Activated naive CD8-positive, alpha-beta T cell treated with anti-CD3 and anti-CD28 coated beads, Interleukin-2, amount 50 U/mL, for 24 hours (primary cell): ENCODE measurements around the gene ENO4.

Experiments
- ATAC-seq: fragments of 150-1000 bp; cut with Tn5 transposase; one replicate; pipeline ENCODE4 v1.10.0; 2021
- DNase-seq: peaks from one replicate; pipeline ENCODE4 v3.0.0; 2021
- H3K27ac Mint-ChIP-seq: one replicate; pipeline ENCODE4 v1.8.0; 2021; ENCODE audit warnings: mild to moderate bottlenecking, mixed read lengths
- H3K27me3 Mint-ChIP-seq: one replicate; pipeline ENCODE4 v1.8.0; 2021; ENCODE audit warnings: mixed read lengths
- H3K36me3 Mint-ChIP-seq: one replicate; pipeline ENCODE4 v1.8.0; 2021; ENCODE audit warnings: low read depth, mixed read lengths
- H3K4me1 Mint-ChIP-seq: one replicate; pipeline ENCODE4 v1.8.0; 2021; ENCODE audit warnings: mixed read lengths
- H3K4me3 Mint-ChIP-seq: one replicate; pipeline ENCODE4 v1.8.0; 2021; ENCODE audit warnings: mild to moderate bottlenecking, moderate library complexity, mixed read lengths
- H3K9me3 Mint-ChIP-seq: one replicate; pipeline ENCODE4 v1.8.0; 2021; ENCODE audit warnings: mixed read lengths

Gene ENO4

GRCh38 chr10:116817780-116818343 is 31.4 kb upstream of the ENO4 start:
- Mint-ChIP-seq H3K4me3 (no peak overlapping the region), H3K36me3 (no peaks in the 10 kb centered on the region), H3K4me1 (no peaks in the 10 kb centered on the region), H3K9me3 (no peaks in the 10 kb centered on the region), H3K27ac (no peak overlapping the region), H3K27me3 (peaks cover 20% of the 10 kb centered on the region)
- ATAC-seq, result no peak
- no peak for DNase-seq

- no peaks in the 10 kb centered on the region for H3K36me3 Mint-ChIP-seq
- H3K27ac Mint-ChIP-seq, result no peak overlapping the region
- ATAC-seq (no peak), DNase-seq (no peak)
- no peak overlapping the region for H3K4me3 Mint-ChIP-seq
- H3K4me1 Mint-ChIP-seq, result no peaks in the 10 kb centered on the region
- no peaks in the 10 kb centered on the region for H3K9me3 Mint-ChIP-seq
- H3K27me3 Mint-ChIP-seq, result peaks cover 18% of the 10 kb centered on the region
These were observed 29.2 kb upstream of the ENO4 start for GRCh38 chr10:116819999-116820677.

- H3K27ac Mint-ChIP-seq, result no peak overlapping the region
- DNase-seq, result no peak
- no peaks in the 10 kb centered on the region for H3K4me1 Mint-ChIP-seq
- H3K4me3 Mint-ChIP-seq, result no peak overlapping the region
- H3K9me3 Mint-ChIP-seq, result no peaks in the 10 kb centered on the region
- no peak for ATAC-seq
- no peaks in the 10 kb centered on the region for H3K36me3 Mint-ChIP-seq
- peaks cover 7% of the 10 kb centered on the region for H3K27me3 Mint-ChIP-seq
These were observed 23.4 kb upstream of the ENO4 start for GRCh38 chr10:116825901-116826300.

GRCh38 chr10:116826803-116827202 is 22.5 kb upstream of the ENO4 start:
- Mint-ChIP-seq H3K4me1 (no peaks in the 10 kb centered on the region), H3K4me3 (no peak overlapping the region), H3K27me3 (peaks cover 3% of the 10 kb centered on the region), H3K27ac (no peak overlapping the region), H3K36me3 (no peaks in the 10 kb centered on the region), H3K9me3 (no peaks in the 10 kb centered on the region)
- no peak for ATAC-seq
- DNase-seq, result no peak

GRCh38 chr10:116827214-116827671 is 22.1 kb upstream of the ENO4 start:
- no peak for ATAC-seq
- Mint-ChIP-seq H3K9me3 (no peaks in the 10 kb centered on the region), H3K4me1 (no peaks in the 10 kb centered on the region), H3K36me3 (no peaks in the 10 kb centered on the region), H3K27ac (no peak overlapping the region), H3K4me3 (no peak overlapping the region), H3K27me3 (peaks cover under 1% of the 10 kb centered on the region)
- DNase-seq, result no peak

- Mint-ChIP-seq H3K9me3 (no peaks in the 10 kb centered on the region), H3K27me3 (no peaks in the 10 kb centered on the region), H3K4me3 (no peak overlapping the region), H3K4me1 (no peaks in the 10 kb centered on the region), H3K27ac (no peak overlapping the region), H3K36me3 (no peaks in the 10 kb centered on the region)
- DNase-seq (no peak), ATAC-seq (no peak)
These were observed 21.2 kb upstream of the ENO4 start for GRCh38 chr10:116828116-116828515.

- no peaks in the 10 kb centered on the region for H3K36me3 Mint-ChIP-seq
- H3K4me1 Mint-ChIP-seq, result no peaks in the 10 kb centered on the region
- H3K27ac Mint-ChIP-seq, result no peak overlapping the region
- no peaks in the 10 kb centered on the region for H3K9me3 Mint-ChIP-seq
- no peaks in the 10 kb centered on the region for H3K27me3 Mint-ChIP-seq
- DNase-seq, result no peak
- no peak for ATAC-seq
- H3K4me3 Mint-ChIP-seq, result no peak overlapping the region
These were observed 19.6 kb upstream of the ENO4 start for GRCh38 chr10:116829711-116830110.

- Mint-ChIP-seq H3K27ac (no peak overlapping the region), H3K27me3 (no peaks in the 10 kb centered on the region), H3K9me3 (no peaks in the 10 kb centered on the region)
These were observed 18.2 kb upstream of the ENO4 start for GRCh38 chr10:116831086-116831485.

GRCh38 chr10:116831790-116832189 is 17.5 kb upstream of the ENO4 start:
- Mint-ChIP-seq H3K27me3 (peaks cover 6% of the 10 kb centered on the region), H3K27ac (no peak overlapping the region), H3K36me3 (no peaks in the 10 kb centered on the region), H3K9me3 (no peaks in the 10 kb centered on the region), H3K4me1 (no peaks in the 10 kb centered on the region), H3K4me3 (no peak overlapping the region)
- ATAC-seq, result no peak
- DNase-seq, result no peak

More at GRCh38 chr10:116831086-116831485, 18.2 kb upstream of the ENO4 start:
- H3K4me1 Mint-ChIP-seq, result no peaks in the 10 kb centered on the region
- H3K36me3 Mint-ChIP-seq, result no peaks in the 10 kb centered on the region
- no peak overlapping the region for H3K4me3 Mint-ChIP-seq
- DNase-seq (no peak), ATAC-seq (no peak)

GRCh38 chr10:116833986-116834985 is 15.0 kb upstream of the ENO4 start:
- H3K4me3 Mint-ChIP-seq, result no peak overlapping the region
- H3K27ac Mint-ChIP-seq, result no peak overlapping the region
- no peak for ATAC-seq
- H3K27me3 Mint-ChIP-seq, result peaks cover 7% of the 10 kb centered on the region
- no peaks in the 10 kb centered on the region for H3K9me3 Mint-ChIP-seq
- H3K36me3 Mint-ChIP-seq, result no peaks in the 10 kb centered on the region
- DNase-seq, result no peak
- no peaks in the 10 kb centered on the region for H3K4me1 Mint-ChIP-seq

- ATAC-seq, result no peak
- H3K4me3 Mint-ChIP-seq, result no peak overlapping the region
These were observed 13.6 kb upstream of the ENO4 start for GRCh38 chr10:116835658-116836057.

GRCh38 chr10:116836083-116836482 is 13.2 kb upstream of the ENO4 start:
- ATAC-seq (no peak), DNase-seq (no peak)
- H3K4me1 Mint-ChIP-seq, result no peaks in the 10 kb centered on the region
- no peak overlapping the region for H3K27ac Mint-ChIP-seq
- no peak overlapping the region for H3K4me3 Mint-ChIP-seq
- H3K27me3 Mint-ChIP-seq, result peaks cover 9% of the 10 kb centered on the region
- H3K36me3 Mint-ChIP-seq, result no peaks in the 10 kb centered on the region
- H3K9me3 Mint-ChIP-seq, result no peaks in the 10 kb centered on the region

More at GRCh38 chr10:116835658-116836057, 13.6 kb upstream of the ENO4 start:
- no peaks in the 10 kb centered on the region for H3K36me3 Mint-ChIP-seq
- no peak overlapping the region for H3K27ac Mint-ChIP-seq
- peaks cover 9% of the 10 kb centered on the region for H3K27me3 Mint-ChIP-seq
- H3K9me3 Mint-ChIP-seq, result no peaks in the 10 kb centered on the region
- no peak for DNase-seq
- H3K4me1 Mint-ChIP-seq, result no peaks in the 10 kb centered on the region

- DNase-seq (no peak), ATAC-seq (no peak)
- Mint-ChIP-seq H3K27me3 (peaks cover 9% of the 10 kb centered on the region), H3K4me1 (no peaks in the 10 kb centered on the region), H3K36me3 (no peaks in the 10 kb centered on the region), H3K27ac (no peak overlapping the region), H3K4me3 (no peak overlapping the region), H3K9me3 (no peaks in the 10 kb centered on the region)
These were observed 12.3 kb upstream of the ENO4 start for GRCh38 chr10:116836902-116837523.

- no peaks in the 10 kb centered on the region for H3K9me3 Mint-ChIP-seq
- DNase-seq (no peak), ATAC-seq (no peak)
- H3K27ac Mint-ChIP-seq, result no peak overlapping the region
- H3K36me3 Mint-ChIP-seq, result no peaks in the 10 kb centered on the region
- peaks cover 9% of the 10 kb centered on the region for H3K27me3 Mint-ChIP-seq
- no peak overlapping the region for H3K4me3 Mint-ChIP-seq
- H3K4me1 Mint-ChIP-seq, result no peaks in the 10 kb centered on the region
These were observed 11.1 kb upstream of the ENO4 start for GRCh38 chr10:116838143-116838725.
